GM12878 (cell line): ENCODE results near the gene COL6A1. TPM values are rescaled to one million over a fixed set of nuclear protein-coding genes. Genes with fewer than 3 reads are reported as not detected.

Experiments used
- CREM ChIP-seq: IDR thresholded peaks from 2 replicates; pipeline ENCODE4 v1.6.1; 2014; ENCODE audit warnings: antibody characterized with exemption, low read depth
- DPF2 ChIP-seq: fragments of 450-650 bp; IDR thresholded peaks from 2 replicates; pipeline ENCODE4 v1.6.1; 2017; ENCODE audit warnings: mild to moderate bottlenecking
- GATAD2B ChIP-seq: fragments of 450-650 bp; conservative IDR thresholded peaks from 2 replicates; pipeline ENCODE4 v1.6.1; 2017; ENCODE audit warnings: low read depth, mild to moderate bottlenecking, moderate library complexity
- IKZF1 ChIP-seq: fragments of 450-650 bp; conservative IDR thresholded peaks from 2 replicates; pipeline ENCODE4 v1.6.1; 2017; ENCODE audit warnings: antibody characterized with exemption, mild to moderate bottlenecking
- MEF2A ChIP-seq: IDR thresholded peaks from 2 replicates; pipeline ENCODE4 v1.6.1; 2011; ENCODE audit warnings: low read depth, mild to moderate bottlenecking, low read length, moderate library complexity; ENCODE audit not compliant: insufficient read depth
- PML ChIP-seq: IDR thresholded peaks from 2 replicates; pipeline ENCODE4 v1.6.1; 2012; ENCODE audit warnings: low read length, inconsistent platforms
- POLR2A ChIP-seq: IDR thresholded peaks from 2 replicates; pipeline ENCODE4 v1.6.1; 2011; ENCODE audit warnings: low read depth, mild to moderate bottlenecking, low read length
- RB1 ChIP-seq: fragments of 450-650 bp; formaldehyde crosslinking; IDR thresholded peaks from 2 replicates; pipeline ENCODE4 v1.6.1; 2017; ENCODE audit warnings: mild to moderate bottlenecking, borderline replicate concordance
- RELA ChIP-seq: fragments of 450-650 bp; IDR thresholded peaks from 2 replicates; pipeline ENCODE4 v1.8.0; 2014; ENCODE audit warnings: borderline replicate concordance; ENCODE audit not compliant: partially characterized antibody
- SIN3A ChIP-seq: IDR thresholded peaks from 2 replicates; pipeline ENCODE4 v1.6.1; 2012; ENCODE audit warnings: low read depth, low read length, improper control_type of control experiment
- ZNF274 ChIP-seq: IDR thresholded peaks from one replicate; pipeline ENCODE4 v1.8.0; 2011; ENCODE audit not compliant: insufficient read length, insufficient read depth
- ZNF622 ChIP-seq: fragments of 450-650 bp; IDR thresholded peaks from 2 replicates; pipeline ENCODE4 v1.6.1; 2017; ENCODE audit warnings: mild to moderate bottlenecking, inconsistent platforms
- polyA plus RNA-seq, 11 experiments: library from polyadenylated mRNA; depleted of rRNA in 4 of 11; unstranded in 6 of 11; stranded (reverse) in 5 of 11; fragments of >200 nt; fragmentation: Nextera tagmentation in 4 of 11; fragmentation: Illumina TruSeq in 1 of 11; extraction: Ambion mirVana in 4 of 11; extraction: Trizol in 1 of 11; gene quantifications; 1 replicate in 1 of 11; 2 replicates in 10 of 11; pipeline versions ENCODE4 v1.2.1 to v1.2.3, GENCODE V29; 2011 to 2016; ENCODE audit warnings: inconsistent platforms in 2 of 11, missing spikeins in 2 of 11, low read depth in 1 of 11
- total RNA-seq, 4 experiments: library from RNA; depleted of rRNA in 3 of 4; stranded (reverse); fragments of >200 nt in 3 of 4; fragmentation: Illumina TruSeq in 1 of 4; extraction: Trizol in 1 of 4; gene quantifications; 2 replicates each; pipeline versions ENCODE4 v1.2.1 to v1.2.3, GENCODE V29; 2013 to 2021
- TF ChIP-seq, protein P1 (sequence below): fragments of 450-650 bp; IDR thresholded peaks from 2 replicates; pipeline ENCODE4 v1.6.1; 2017; ENCODE audit warnings: low read depth, mild to moderate bottlenecking, moderate library complexity
- TF ChIP-seq, protein P2 (sequence below): fragments of 450-650 bp; formaldehyde crosslinking; IDR thresholded peaks from 2 replicates; pipeline ENCODE4 v1.4.0; 2020; ENCODE audit warnings: mild to moderate bottlenecking, moderate library complexity
- TF ChIP-seq, protein P3 (sequence below): fragments of 450-650 bp; formaldehyde crosslinking; IDR thresholded peaks from 2 replicates; pipeline ENCODE4 v1.5.0; 2022; ENCODE audit warnings: mild to moderate bottlenecking, missing genetic modification characterization
- TF ChIP-seq, protein P4 (sequence below): fragments of 150-350 bp; IDR thresholded peaks from 2 replicates; pipeline ENCODE4 v1.6.1; 2016; ENCODE audit warnings: low read depth, low read length
- TF ChIP-seq, protein P5 (sequence below): IDR thresholded peaks from 2 replicates; pipeline ENCODE4 v1.6.1; 2012; ENCODE audit warnings: low read depth, low read length, improper control_type of control experiment

COL6A1 gene
- total and polyA plus RNA-seq, 10 of the 15 experiments (the other 5 are each of a cell fraction or from before 2014, with no cell fraction given) = 0.12 to 1.3 (median 0.20) TPM; not detected in 7

DNA sequence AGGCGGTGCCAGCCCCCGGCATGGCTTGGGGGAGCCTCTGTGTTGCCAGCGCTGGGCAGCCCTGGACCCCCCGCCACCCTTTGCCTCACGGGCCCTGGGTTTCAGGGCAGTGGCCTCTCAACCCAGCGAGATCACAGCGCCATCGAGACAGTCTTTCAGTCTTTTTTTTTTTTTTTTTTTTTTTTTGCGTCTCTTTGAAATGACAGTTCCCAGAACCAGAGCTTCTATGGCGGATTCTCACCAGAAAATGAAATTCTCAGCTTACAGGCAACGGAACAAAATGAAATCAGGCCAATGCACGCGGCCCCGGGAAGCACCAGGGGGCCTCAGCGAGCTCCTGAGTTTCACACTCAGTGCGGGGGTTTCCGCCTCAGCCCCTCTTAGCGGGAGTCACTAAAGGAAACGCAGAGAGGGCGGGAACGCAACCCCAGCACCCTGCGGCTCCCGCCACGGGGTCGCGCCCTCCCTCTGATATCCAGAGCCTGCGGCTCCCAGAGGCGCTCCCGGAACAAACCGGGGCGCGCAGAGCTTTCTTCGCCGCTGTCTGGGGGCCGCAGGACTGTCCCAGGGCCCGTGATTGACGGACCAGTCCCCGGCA is 8.0 kb upstream of the COL6A1 start (continued):
- TF ChIP-seq, protein P1, sequence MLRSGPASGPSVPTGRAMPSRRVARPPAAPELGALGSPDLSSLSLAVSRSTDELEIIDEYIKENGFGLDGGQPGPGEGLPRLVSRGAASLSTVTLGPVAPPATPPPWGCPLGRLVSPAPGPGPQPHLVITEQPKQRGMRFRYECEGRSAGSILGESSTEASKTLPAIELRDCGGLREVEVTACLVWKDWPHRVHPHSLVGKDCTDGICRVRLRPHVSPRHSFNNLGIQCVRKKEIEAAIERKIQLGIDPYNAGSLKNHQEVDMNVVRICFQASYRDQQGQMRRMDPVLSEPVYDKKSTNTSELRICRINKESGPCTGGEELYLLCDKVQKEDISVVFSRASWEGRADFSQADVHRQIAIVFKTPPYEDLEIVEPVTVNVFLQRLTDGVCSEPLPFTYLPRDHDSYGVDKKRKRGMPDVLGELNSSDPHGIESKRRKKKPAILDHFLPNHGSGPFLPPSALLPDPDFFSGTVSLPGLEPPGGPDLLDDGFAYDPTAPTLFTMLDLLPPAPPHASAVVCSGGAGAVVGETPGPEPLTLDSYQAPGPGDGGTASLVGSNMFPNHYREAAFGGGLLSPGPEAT = peak; percentile 75
- TF ChIP-seq, protein P2, sequence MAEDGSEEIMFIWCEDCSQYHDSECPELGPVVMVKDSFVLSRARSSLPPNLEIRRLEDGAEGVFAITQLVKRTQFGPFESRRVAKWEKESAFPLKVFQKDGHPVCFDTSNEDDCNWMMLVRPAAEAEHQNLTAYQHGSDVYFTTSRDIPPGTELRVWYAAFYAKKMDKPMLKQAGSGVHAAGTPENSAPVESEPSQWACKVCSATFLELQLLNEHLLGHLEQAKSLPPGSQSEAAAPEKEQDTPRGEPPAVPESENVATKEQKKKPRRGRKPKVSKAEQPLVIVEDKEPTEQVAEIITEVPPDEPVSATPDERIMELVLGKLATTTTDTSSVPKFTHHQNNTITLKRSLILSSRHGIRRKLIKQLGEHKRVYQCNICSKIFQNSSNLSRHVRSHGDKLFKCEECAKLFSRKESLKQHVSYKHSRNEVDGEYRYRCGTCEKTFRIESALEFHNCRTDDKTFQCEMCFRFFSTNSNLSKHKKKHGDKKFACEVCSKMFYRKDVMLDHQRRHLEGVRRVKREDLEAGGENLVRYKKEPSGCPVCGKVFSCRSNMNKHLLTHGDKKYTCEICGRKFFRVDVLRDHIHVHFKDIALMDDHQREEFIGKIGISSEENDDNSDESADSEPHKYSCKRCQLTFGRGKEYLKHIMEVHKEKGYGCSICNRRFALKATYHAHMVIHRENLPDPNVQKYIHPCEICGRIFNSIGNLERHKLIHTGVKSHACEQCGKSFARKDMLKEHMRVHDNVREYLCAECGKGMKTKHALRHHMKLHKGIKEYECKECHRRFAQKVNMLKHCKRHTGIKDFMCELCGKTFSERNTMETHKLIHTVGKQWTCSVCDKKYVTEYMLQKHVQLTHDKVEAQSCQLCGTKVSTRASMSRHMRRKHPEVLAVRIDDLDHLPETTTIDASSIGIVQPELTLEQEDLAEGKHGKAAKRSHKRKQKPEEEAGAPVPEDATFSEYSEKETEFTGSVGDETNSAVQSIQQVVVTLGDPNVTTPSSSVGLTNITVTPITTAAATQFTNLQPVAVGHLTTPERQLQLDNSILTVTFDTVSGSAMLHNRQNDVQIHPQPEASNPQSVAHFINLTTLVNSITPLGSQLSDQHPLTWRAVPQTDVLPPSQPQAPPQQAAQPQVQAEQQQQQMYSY = no peak
- peak; percentile 31 for TF ChIP-seq DPF2
- TF ChIP-seq RELA = peak; percentile 74
- TF ChIP-seq GATAD2B = no peak; the same call in 1 of the 2 replicates
- 0 out of 2 replicates have a peak, but pooled peaks have one; percentile 45 for TF ChIP-seq RB1
- TF ChIP-seq, protein P3, sequence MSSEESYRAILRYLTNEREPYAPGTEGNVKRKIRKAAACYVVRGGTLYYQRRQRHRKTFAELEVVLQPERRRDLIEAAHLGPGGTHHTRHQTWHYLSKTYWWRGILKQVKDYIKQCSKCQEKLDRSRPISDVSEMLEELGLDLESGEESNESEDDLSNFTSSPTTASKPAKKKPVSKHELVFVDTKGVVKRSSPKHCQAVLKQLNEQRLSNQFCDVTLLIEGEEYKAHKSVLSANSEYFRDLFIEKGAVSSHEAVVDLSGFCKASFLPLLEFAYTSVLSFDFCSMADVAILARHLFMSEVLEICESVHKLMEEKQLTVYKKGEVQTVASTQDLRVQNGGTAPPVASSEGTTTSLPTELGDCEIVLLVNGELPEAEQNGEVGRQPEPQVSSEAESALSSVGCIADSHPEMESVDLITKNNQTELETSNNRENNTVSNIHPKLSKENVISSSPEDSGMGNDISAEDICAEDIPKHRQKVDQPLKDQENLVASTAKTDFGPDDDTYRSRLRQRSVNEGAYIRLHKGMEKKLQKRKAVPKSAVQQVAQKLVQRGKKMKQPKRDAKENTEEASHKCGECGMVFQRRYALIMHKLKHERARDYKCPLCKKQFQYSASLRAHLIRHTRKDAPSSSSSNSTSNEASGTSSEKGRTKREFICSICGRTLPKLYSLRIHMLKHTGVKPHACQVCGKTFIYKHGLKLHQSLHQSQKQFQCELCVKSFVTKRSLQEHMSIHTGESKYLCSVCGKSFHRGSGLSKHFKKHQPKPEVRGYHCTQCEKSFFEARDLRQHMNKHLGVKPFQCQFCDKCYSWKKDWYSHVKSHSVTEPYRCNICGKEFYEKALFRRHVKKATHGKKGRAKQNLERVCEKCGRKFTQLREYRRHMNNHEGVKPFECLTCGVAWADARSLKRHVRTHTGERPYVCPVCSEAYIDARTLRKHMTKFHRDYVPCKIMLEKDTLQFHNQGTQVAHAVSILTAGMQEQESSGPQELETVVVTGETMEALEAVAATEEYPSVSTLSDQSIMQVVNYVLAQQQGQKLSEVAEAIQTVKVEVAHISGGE (CRISPR knock-in tag) = no peak
- TF ChIP-seq SIN3A = no peak
- TF ChIP-seq, protein P4, sequence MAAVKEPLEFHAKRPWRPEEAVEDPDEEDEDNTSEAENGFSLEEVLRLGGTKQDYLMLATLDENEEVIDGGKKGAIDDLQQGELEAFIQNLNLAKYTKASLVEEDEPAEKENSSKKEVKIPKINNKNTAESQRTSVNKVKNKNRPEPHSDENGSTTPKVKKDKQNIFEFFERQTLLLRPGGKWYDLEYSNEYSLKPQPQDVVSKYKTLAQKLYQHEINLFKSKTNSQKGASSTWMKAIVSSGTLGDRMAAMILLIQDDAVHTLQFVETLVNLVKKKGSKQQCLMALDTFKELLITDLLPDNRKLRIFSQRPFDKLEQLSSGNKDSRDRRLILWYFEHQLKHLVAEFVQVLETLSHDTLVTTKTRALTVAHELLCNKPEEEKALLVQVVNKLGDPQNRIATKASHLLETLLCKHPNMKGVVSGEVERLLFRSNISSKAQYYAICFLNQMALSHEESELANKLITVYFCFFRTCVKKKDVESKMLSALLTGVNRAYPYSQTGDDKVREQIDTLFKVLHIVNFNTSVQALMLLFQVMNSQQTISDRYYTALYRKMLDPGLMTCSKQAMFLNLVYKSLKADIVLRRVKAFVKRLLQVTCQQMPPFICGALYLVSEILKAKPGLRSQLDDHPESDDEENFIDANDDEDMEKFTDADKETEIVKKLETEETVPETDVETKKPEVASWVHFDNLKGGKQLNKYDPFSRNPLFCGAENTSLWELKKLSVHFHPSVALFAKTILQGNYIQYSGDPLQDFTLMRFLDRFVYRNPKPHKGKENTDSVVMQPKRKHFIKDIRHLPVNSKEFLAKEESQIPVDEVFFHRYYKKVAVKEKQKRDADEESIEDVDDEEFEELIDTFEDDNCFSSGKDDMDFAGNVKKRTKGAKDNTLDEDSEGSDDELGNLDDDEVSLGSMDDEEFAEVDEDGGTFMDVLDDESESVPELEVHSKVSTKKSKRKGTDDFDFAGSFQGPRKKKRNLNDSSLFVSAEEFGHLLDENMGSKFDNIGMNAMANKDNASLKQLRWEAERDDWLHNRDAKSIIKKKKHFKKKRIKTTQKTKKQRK = no peak
- TF ChIP-seq MEF2A = no peak
- no peak for TF ChIP-seq ZNF274
- peak; percentile 27; the same call in 1 of the 2 replicates for TF ChIP-seq POLR2A
- no peak for TF ChIP-seq ZNF622
- TF ChIP-seq, protein P5, sequence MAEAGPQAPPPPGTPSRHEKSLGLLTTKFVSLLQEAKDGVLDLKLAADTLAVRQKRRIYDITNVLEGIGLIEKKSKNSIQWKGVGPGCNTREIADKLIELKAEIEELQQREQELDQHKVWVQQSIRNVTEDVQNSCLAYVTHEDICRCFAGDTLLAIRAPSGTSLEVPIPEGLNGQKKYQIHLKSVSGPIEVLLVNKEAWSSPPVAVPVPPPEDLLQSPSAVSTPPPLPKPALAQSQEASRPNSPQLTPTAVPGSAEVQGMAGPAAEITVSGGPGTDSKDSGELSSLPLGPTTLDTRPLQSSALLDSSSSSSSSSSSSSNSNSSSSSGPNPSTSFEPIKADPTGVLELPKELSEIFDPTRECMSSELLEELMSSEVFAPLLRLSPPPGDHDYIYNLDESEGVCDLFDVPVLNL = no peak
- peak; percentile 56 for TF ChIP-seq IKZF1
- no peak for TF ChIP-seq PML
- no peak for TF ChIP-seq CREM
